ENCODE measurements around the gene PCDHB8.
"Not testable (repeated sequence)": the region's sequence is repeated elsewhere in the genome, so short reads cannot be mapped to it uniquely, and the experiment has no call there.

PCDHB8 gene

DNA sequence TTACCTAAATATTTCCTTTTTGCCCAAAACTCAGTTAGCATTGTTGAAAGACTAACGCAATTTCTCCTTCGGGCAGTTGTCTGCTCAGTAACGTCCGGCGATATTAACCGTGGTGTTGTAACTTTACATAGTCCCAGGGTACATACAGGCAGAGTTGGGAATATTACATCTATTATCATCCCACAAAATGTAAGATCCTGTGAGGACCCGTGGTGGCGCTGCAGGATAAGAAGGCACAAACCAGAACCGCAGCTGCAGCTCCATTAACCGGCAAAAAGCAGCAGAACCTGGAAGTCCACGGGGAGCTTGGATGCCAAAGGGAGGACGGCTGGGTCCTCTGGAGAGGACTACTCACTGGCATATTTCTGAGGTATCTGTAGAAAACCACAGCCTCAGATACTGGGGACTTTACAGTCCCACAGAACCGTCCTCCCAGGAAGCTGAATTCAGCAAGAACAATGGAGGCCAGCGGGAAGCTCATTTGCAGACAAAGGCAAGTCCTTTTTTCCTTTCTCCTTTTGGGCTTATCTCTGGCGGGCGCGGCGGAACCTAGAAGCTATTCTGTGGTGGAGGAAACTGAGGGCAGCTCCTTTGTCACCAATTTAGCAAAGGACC is at the start of gene PCDHB8:
Gene PCDHB8 (plus strand): TSS at position 214 of the 615 bp plus-strand sequence. CDS start 245 bp downstream, at position 459.
- not testable (repeated sequence) for DNase-seq (ENCODE audit: low read depth)

- DNase-seq (ENCODE audit: low read depth), result no peak
These were observed 42.4 kb upstream of the PCDHB8 start, which contains the start of gene PCDHB5 for GRCh38 chr5:141135030-141135717. Gene PCDHB5 (plus strand): TSS chr5:141135206. CDS start chr5:141135435, 229 bp downstream.

GRCh38 chr5:141135718-141136266 is 41.8 kb upstream of the PCDHB8 start:
- no peak for DNase-seq (ENCODE audit: low read depth)

- not testable (repeated sequence) for DNase-seq (ENCODE audit: low read depth)
These were observed 40.2 kb upstream of the PCDHB8 start for GRCh38 chr5:141137346-141137745.

- DNase-seq (ENCODE audit: low read depth), result no peak
These were observed 27.8 kb upstream of the PCDHB8 start, which contains the start of gene PCDHB6 for GRCh38 chr5:141149812-141150211. Gene PCDHB6 (plus strand): TSS chr5:141150057. CDS start chr5:141150258, 201 bp downstream.

- no peak for DNase-seq (ENCODE audit: low read depth)
These were observed 27.2 kb upstream of the PCDHB8 start for GRCh38 chr5:141150224-141150992.

GRCh38 chr5:141150993-141151325 is 26.6 kb upstream of the PCDHB8 start:
- no peak for DNase-seq (ENCODE audit: low read depth)

GRCh38 chr5:141151632-141152031 is 26.0 kb upstream of the PCDHB8 start:
- not testable (repeated sequence) for DNase-seq (ENCODE audit: low read depth)

- DNase-seq (ENCODE audit: low read depth), result not testable (repeated sequence)
These were observed 25.5 kb upstream of the PCDHB8 start for GRCh38 chr5:141152096-141152495.

GRCh38 chr5:141155540-141156374 is 21.8 kb upstream of the PCDHB8 start:
- DNase-seq (ENCODE audit: low read depth), result no peak

- not testable (repeated sequence) for DNase-seq (ENCODE audit: low read depth)
These were observed 20.2 kb upstream of the PCDHB8 start for GRCh38 chr5:141157356-141157755.

DNA sequence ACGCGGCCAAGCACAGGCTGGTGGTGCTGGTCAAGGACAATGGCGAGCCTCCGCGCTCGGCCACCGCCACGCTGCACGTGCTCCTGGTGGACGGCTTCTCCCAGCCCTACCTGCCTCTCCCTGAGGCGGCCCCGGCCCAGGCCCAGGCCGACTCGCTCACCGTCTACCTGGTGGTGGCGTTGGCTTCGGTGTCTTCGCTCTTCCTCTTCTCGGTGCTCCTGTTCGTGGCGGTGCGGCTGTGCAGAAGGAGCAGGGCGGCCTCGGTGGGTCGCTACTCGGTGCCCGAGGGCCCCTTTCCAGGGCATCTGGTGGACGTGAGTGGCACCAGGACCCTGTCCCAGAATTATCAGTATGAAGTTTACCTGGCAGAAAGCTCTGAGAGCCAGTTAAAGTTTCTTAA is 19.7 kb upstream of the PCDHB8 start:
- not testable (repeated sequence) for DNase-seq (ENCODE audit: low read depth)

DNA sequence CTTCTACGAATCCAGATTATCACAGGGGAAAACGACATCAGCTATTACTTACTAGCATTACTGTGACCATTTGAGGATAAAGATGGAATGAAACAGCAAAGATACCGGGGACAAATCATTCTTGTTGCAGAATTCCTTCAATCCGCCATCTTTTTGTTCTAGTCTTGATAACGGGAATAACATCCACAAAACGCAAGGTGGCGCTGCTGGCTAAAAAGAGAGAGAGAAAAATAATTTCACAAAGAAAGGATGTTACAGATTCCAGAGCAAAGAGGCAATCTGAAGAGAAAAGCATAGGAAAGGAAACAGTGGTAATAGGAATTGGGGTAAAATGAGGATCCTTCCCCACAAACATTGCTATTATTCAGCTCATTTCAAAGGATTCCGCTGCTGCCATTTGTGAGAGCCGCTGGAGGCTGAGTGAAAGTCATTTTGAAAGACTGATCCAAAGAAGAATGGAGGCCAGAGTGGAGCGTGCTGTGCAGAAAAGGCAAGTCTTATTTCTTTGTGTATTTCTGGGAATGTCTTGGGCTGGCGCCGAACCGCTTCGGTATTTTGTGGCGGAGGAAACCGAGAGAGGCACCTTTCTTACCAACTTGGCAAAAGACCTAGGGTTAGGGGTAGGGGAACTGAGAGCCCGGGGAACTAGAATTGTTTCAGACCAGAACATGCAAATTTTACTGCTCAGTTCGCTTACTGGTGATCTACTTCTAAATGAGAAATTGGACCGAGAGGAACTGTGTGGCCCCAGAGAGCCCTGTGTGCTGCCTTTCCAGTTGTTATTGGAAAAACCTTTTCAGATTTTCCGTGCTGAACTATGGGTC is 5.0 kb upstream of the PCDHB8 start, which contains the start of gene PCDHB7:
Gene PCDHB7 (plus strand): TSS at position 264 of the 824 bp plus-strand sequence. CDS start 192 bp downstream, at position 456.
- no peak for DNase-seq (ENCODE audit: low read depth)

DNA sequence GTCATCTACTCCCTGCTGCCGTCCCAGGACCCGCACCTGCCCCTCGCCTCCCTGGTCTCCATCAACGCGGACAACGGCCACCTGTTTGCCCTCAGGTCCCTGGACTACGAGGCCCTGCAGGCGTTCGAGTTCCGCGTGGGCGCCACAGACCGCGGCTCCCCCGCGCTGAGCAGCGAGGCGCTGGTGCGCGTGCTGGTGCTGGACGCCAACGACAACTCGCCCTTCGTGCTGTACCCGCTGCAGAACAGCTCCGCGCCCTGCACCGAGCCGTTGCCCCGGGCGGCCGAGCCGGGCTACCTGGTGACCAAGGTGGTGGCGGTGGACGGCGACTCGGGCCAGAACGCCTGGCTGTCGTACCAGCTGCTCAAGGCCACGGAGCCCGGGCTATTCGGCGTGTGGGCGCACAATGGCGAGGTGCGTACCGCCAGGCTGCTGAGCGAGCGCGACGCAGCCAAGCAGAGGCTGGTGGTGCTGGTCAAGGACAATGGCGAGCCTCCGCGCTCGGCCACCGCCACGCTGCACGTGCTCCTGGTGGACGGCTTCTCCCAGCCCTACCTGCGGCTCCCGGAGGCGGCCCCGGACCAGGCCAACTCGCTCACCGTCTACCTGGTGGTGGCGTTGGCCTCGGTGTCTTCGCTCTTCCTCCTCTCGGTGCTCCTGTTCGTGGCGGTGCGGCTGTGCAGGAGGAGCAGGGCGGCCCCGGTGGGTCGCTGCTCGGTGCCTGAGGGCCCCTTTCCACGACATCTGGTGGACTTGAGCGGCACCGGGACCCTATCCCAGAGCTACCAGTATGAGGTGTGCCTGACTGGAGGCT is 3.1 kb upstream of the PCDHB8 start:
- not testable (repeated sequence) for DNase-seq (ENCODE audit: low read depth)

GRCh38 chr5:141175933-141176332 is 1.7 kb upstream of the PCDHB8 start:
- no peak for DNase-seq (ENCODE audit: low read depth)

DNA sequence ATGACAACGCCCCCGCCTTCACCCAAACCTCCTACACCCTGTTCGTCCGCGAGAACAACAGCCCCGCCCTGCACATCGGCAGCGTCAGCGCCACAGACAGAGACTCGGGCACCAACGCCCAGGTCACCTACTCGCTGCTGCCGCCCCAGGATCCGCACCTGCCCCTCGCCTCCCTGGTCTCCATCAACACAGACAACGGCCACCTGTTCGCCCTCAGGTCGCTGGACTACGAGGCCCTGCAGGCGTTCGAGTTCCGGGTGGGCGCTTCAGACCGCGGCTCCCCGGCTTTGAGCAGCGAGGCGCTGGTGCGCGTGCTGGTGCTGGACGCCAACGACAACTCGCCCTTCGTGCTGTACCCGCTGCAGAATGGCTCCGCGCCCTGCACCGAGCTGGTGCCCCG is 1.8 kb downstream of the PCDHB8 start:
- not testable (repeated sequence) for DNase-seq (ENCODE audit: low read depth)

GRCh38 chr5:141179876-141180275 is 2.3 kb downstream of the PCDHB8 start:
- DNase-seq (ENCODE audit: low read depth), result not testable (repeated sequence)

DNA sequence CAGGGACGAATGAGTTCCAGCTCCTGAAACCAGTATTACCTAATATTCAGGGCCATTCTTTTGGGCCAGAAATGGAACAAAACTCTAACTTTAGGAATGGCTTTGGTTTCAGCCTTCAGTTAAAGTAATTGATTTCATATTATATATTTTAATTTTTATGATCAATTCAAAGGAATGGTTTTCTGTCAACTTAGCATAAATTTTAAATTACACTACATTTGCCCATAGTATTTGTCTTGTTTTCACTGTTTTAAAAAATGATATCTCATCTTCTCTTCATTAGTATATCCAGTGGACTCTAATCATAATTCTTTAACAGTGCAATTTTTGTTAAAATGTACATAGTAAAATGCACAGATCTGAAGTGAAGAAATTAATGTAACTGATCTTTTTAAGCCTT is 2.7 kb downstream of the PCDHB8 start:
- no peak for DNase-seq (ENCODE audit: low read depth)

GRCh38 chr5:141182248-141182647 is 4.7 kb downstream of the PCDHB8 start, which contains the start of gene PCDHB16:
Gene PCDHB16 (plus strand): TSS chr5:141182387. CDS start chr5:141182560, 173 bp downstream.
- DNase-seq (ENCODE audit: low read depth), result no peak
